K562 (cell line): ENCODE results near the gene UCHL1. TPM values are rescaled to one million over a fixed set of nuclear protein-coding genes. Genes with fewer than 3 reads are reported as not detected.

ENCODE experiments used
- ATAC-seq: fragments of 200-7000 bp; cut with Tn5 transposase; 3 replicates; pipeline ENCODE4 v1.9.1; 2020; ENCODE audit warnings: moderate library complexity
- BruUV-seq: library from RNA; stranded (reverse); fragments of 400-500 nt; replicated peaks from 2 replicates; lab custom pipeline; 2021; lab: Mats Ljungman, UMichigan
- CTCF ChIA-PET: fragments of 300-600 bp; formaldehyde crosslinking; extraction: SDS; loops from one replicate; lab custom pipeline; 2021; ENCODE audit warnings: low intra/inter-chr PET ratio; lab: Yijun Ruan, JAX
- POLR2A ChIA-PET: fragments of 300-600, 350-650 bp; sonication (Branson Sonifier 250); formaldehyde crosslinking; extraction: SDS; loops from one replicate; lab custom pipeline; 2021; ENCODE audit warnings: antibody characterized with exemption, inconsistent platforms; lab: Yijun Ruan, JAX
- DNase-seq, 4 experiments: peaks; one replicate each; pipeline versions ENCODE4 v3.0.0 to v3.0.0-alpha.2; 2011 to 2018; ENCODE audit warnings: low spot score in 3 of 4, mixed read lengths in 3 of 4; ENCODE audit errors: extremely low read depth in 1 of 4
- FAIRE-seq: peaks from 2 replicates; lab custom pipeline; 2011; peaks lifted over from hg19 to GRCh38; lab: Jason Lieb, UNC
- H2AFZ ChIP-seq: 2 replicates; pipeline ENCODE4 v1.6.0; 2011; ENCODE audit warnings: low read depth, low read length, control low read depth, inconsistent platforms
- H3K27ac ChIP-seq: fragments of 200-600 bp; 3 replicates; pipeline ENCODE4 v1.8.0; 2011; ENCODE audit warnings: low read depth, mild to moderate bottlenecking, control low read depth, inconsistent platforms, low read length, moderate library complexity, mixed read lengths; ENCODE audit errors: extremely low read depth
- H3K27me3 ChIP-seq, 2 experiments: fragments of 300-600 bp in 1 of 2; 2 replicates in 1 of 2; 3 replicates in 1 of 2; pipeline versions ENCODE4 v1.6.0 to v1.8.0; 2011; ENCODE audit warnings: inconsistent platforms in 2 of 2, low read length in 2 of 2, mild to moderate bottlenecking in 1 of 2, mixed read lengths in 1 of 2, moderate library complexity in 1 of 2; ENCODE audit not compliant: control insufficient read depth in 2 of 2, insufficient read depth in 2 of 2
- H3K36me3 ChIP-seq: fragments of 300-600 bp; 3 replicates; pipeline ENCODE4 v1.8.0; 2011; ENCODE audit warnings: mild to moderate bottlenecking, low read length, inconsistent platforms; ENCODE audit not compliant: control insufficient read depth, insufficient read depth
- H3K4me1 ChIP-seq, 2 experiments: fragments of 200-600 bp in 1 of 2; replicated peaks in 1 of 2; 2 replicates in 1 of 2; 3 replicates in 1 of 2; pipeline versions ENCODE4 v1.5.1 to v1.8.0; 2011; ENCODE audit warnings: inconsistent platforms in 2 of 2, low read length in 2 of 2, mild to moderate bottlenecking in 1 of 2, mixed read lengths in 1 of 2, moderate library complexity in 1 of 2; ENCODE audit not compliant: control insufficient read depth in 2 of 2, insufficient read depth in 2 of 2
- H3K4me2 ChIP-seq: 2 replicates; pipeline ENCODE4 v1.6.1; 2011; ENCODE audit warnings: low read length, control low read depth, inconsistent platforms, mixed read lengths; ENCODE audit not compliant: insufficient read depth
- H3K4me3 ChIP-seq: fragments of 200-600 bp; sonication (generic), shearing (Covaris generic); 2 replicates; pipeline ENCODE4 v1.5.1; 2016; ENCODE audit warnings: control low read depth, inconsistent platforms
- H3K79me2 ChIP-seq: fragments of 200-600 bp; 3 replicates; pipeline ENCODE4 v1.8.0; 2011; ENCODE audit warnings: low read length, inconsistent platforms; ENCODE audit not compliant: control insufficient read depth, insufficient read depth
- H3K9ac ChIP-seq, 2 experiments: 2 replicates each; pipeline versions ENCODE4 v1.6.0 to v1.6.1; 2011; ENCODE audit warnings: low read depth in 2 of 2, low read length in 2 of 2, control low read depth in 1 of 2, inconsistent platforms in 1 of 2, mild to moderate bottlenecking in 1 of 2, mixed read lengths in 1 of 2; ENCODE audit not compliant: insufficient read depth in 1 of 2
- H3K9me1 ChIP-seq: one replicate; pipeline ENCODE4 v1.6.0; 2011; ENCODE audit warnings: inconsistent platforms, mild to moderate bottlenecking, low read length, moderate library complexity; ENCODE audit not compliant: control insufficient read depth, insufficient read depth
- H3K9me3 ChIP-seq: replicated peaks from 2 replicates; pipeline ENCODE4 v1.5.1; 2011; ENCODE audit warnings: low read depth, low read length, inconsistent platforms; ENCODE audit not compliant: control insufficient read depth, insufficient read depth
- H4K20me1 ChIP-seq: replicated peaks from 2 replicates; pipeline ENCODE4 v1.6.1; 2011; ENCODE audit warnings: low read length, inconsistent platforms, mixed read lengths; ENCODE audit not compliant: control insufficient read depth, insufficient read depth
- CHD4 ChIP-seq: fragments of 200-600 bp; sonication (generic); IDR thresholded peaks from 3 replicates; pipeline ENCODE4 v1.6.1; 2012; ENCODE audit warnings: low read depth, mild to moderate bottlenecking, mixed read lengths, low read length, inconsistent platforms; ENCODE audit not compliant: insufficient read depth, insufficient replicate concordance, poor library complexity, severe bottlenecking
- CREBBP ChIP-seq: IDR thresholded peaks from one replicate; pipeline ENCODE4 v1.6.1; 2012; ENCODE audit warnings: low read depth, mild to moderate bottlenecking, control low read depth, inconsistent platforms, low read length
- CSDE1 ChIP-seq, 2 experiments: fragments of 450-650 bp; IDR thresholded peaks; 2 replicates each; pipeline ENCODE4 v1.6.1; 2016; ENCODE audit warnings: mild to moderate bottlenecking in 1 of 2
- GABPB1 ChIP-seq: sonication (generic); formaldehyde crosslinking; IDR thresholded peaks from 2 replicates; pipeline ENCODE4 v1.8.0; 2022; ENCODE audit warnings: mild to moderate bottlenecking, missing genetic modification reagents
- STAT6 ChIP-seq: sonication (generic); formaldehyde crosslinking; IDR thresholded peaks from 2 replicates; pipeline ENCODE4 v1.8.1; 2023; ENCODE audit warnings: mild to moderate bottlenecking, missing genetic modification reagents
- TBP ChIP-seq: optimal IDR thresholded peaks from 2 replicates; pipeline ENCODE3; 2011; ENCODE audit warnings: low read depth, low read length, improper control_type of control experiment
- WGBS: fragments of 100-300 bp; shearing (Covaris generic); methylation state at CpG from one replicate; pipeline ENCODE4 v1.1.6; 2016; ENCODE audit warnings: low coverage, mixed read lengths; ENCODE audit not compliant: insufficient coverage; ENCODE audit errors: missing lambda C conversion rate; 5-methylcytosine and 5-hydroxymethylcytosine counted together
- in situ Hi-C: fragments of 300-500 bp; cut with MboI; formaldehyde crosslinking; loops from 4 replicates; pipeline ENCODE4 v1.15.0; 2018; ENCODE audit warnings: inconsistent platforms, mixed read lengths
- intact Hi-C: fragments of 100-400 bp; cut with micrococcal nuclease; formaldehyde crosslinking; loops from 2 replicates; pipeline ENCODE4 v1.14.2; 2022
- polyA plus RNA-seq, 8 experiments: library from polyadenylated mRNA; depleted of rRNA in 4 of 8; stranded (reverse) in 5 of 8; unstranded in 3 of 8; fragments of >200 nt; fragmentation: Nextera tagmentation in 2 of 8; fragmentation: Illumina TruSeq in 1 of 8; extraction: Ambion mirVana in 2 of 8; extraction: Trizol in 1 of 8; gene quantifications; 2 replicates each; pipeline versions ENCODE4 v1.2.1 to v1.2.3, GENCODE V29; 2011 to 2014; ENCODE audit warnings: inconsistent platforms in 1 of 8, missing spikeins in 1 of 8
- total RNA-seq, 7 experiments: library from RNA; depleted of rRNA in 6 of 7; stranded (reverse); fragments of >200 nt in 6 of 7; fragmentation: Illumina TruSeq in 2 of 7; extraction: Trizol in 2 of 7; gene quantifications; 2 replicates each; pipeline versions ENCODE4 v1.2.1 to v1.2.3, GENCODE V29; 2011 to 2021; ENCODE audit warnings: low replicate concordance in 1 of 7
- TF ChIP-seq, protein P1 (sequence below): fragments of 250-450 bp; sonication (Bioruptor Pico); IDR thresholded peaks from 2 replicates; pipeline ENCODE4 v1.8.0; 2022; ENCODE audit warnings: moderate library complexity, mild to moderate bottlenecking, inconsistent platforms

The UCHL1 gene
- total and polyA plus RNA-seq, 9 of the 15 experiments (the other 6 are each of a cell fraction or from before 2014, with no cell fraction given): 0.42 TPM; not detected in 8

GRCh38 chr4:41221850-41222645 is 34.7 kb upstream of the UCHL1 start:
- no peaks in the 10 kb centered on the region for H3K36me3 ChIP-seq
- DNase-seq (no peak), FAIRE-seq (no peak), ATAC-seq (no peak)
- in situ Hi-C loops: no loop called here
- no TSS peak for BruUV-seq
- TF ChIP-seq GABPB1 (CRISPR knock-in tag): no peak
- no peak for TF ChIP-seq CHD4
- no peak for TF ChIP-seq STAT6 (CRISPR knock-in tag)
- TF ChIP-seq CSDE1 (IDR thresholded peaks at IDR 0.05): no peak
- no peak for TF ChIP-seq TBP
- no peak for TF ChIP-seq CREBBP
- TF ChIP-seq, protein P1, sequence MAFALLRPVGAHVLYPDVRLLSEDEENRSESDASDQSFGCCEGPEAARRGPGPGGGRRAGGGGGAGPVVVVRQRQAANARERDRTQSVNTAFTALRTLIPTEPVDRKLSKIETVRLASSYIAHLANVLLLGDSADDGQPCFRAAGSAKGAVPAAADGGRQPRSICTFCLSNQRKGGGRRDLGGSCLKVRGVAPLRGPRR (CRISPR knock-in tag): no peak
- H3K27ac ChIP-seq: no peak overlapping the region
- no peaks in the 10 kb centered on the region for H3K4me1 ChIP-seq
- intact Hi-C loops: no loop called here
- POLR2A ChIA-PET: interaction anchor here (0.7 kb wide), 1 partner anchor 245 kb away, joined by 4 read pairs; no protein-coding TSS in a partner anchor
- no peaks in the 10 kb centered on the region for H3K79me2 ChIP-seq
- WGBS: 2% methylated on average over 4 of the region's 4 CpGs
- no peaks in the 10 kb centered on the region for H3K9me1 ChIP-seq
- no peak overlapping the region for H3K4me2 ChIP-seq
- no peak overlapping the region for H3K4me3 ChIP-seq
- H3K27me3 ChIP-seq: no peaks in the 10 kb centered on the region
- CTCF ChIA-PET: no interaction called here
- H3K9me3 ChIP-seq: no peaks in the 10 kb centered on the region
- H3K9ac ChIP-seq: no peak overlapping the region
- H4K20me1 ChIP-seq: no peaks in the 10 kb centered on the region
- no peak overlapping the region for H2AFZ ChIP-seq
